ENCODE data around the gene JAM3.

DNA sequence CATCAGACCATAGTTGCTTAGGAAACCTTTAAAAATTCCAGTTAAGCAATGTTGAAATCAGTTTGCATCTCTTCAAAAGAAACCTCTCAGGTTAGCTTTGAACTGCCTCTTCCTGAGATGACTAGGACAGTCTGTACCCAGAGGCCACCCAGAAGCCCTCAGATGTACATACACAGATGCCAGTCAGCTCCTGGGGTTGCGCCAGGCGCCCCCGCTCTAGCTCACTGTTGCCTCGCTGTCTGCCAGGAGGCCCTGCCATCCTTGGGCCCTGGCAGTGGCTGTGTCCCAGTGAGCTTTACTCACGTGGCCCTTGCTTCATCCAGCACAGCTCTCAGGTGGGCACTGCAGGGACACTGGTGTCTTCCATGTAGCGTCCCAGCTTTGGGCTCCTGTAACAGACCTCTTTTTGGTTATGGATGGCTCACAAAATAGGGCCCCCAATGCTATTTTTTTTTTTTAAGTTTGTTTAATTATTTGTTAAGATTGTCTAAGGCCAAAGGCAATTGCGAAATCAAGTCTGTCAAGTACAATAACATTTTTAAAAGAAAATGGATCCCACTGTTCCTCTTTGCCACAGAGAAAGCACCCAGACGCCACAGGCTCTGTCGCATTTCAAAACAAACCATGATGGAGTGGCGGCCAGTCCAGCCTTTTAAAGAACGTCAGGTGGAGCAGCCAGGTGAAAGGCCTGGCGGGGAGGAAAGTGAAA, 81.5 kb downstream of the JAM3 start:
- TF ChIP-seq CTCF (IDR thresholded peaks at IDR 0.05) (no peak), ZFX (IDR thresholded peaks at IDR 0.05; ENCODE audit: borderline replicate concordance) (no peak)

All from 22Rv1 (cell line).